Mesothelial cell of epicardium (in vitro differentiated cells): ENCODE data around the gene MYH13. TPM values are rescaled to one million over a fixed set of nuclear protein-coding genes. Genes with fewer than 3 reads are reported as not detected.

ENCODE experiments used
- DNase-seq, 2 experiments: peaks; one replicate each; pipeline ENCODE4 v3.0.0; 2021; ENCODE audit warnings: low spot score in 2 of 2; ENCODE audit not compliant: unreplicated experiment in 2 of 2
- H3K27ac Mint-ChIP-seq: 2 replicates; pipeline ENCODE4 v1.8.0; 2021; ENCODE audit warnings: mixed read lengths
- H3K27me3 Mint-ChIP-seq: 2 replicates; pipeline ENCODE4 v1.8.0; 2021; ENCODE audit warnings: low read depth, mixed read lengths
- H3K36me3 Mint-ChIP-seq: 2 replicates; pipeline ENCODE4 v1.8.0; 2021; ENCODE audit warnings: mixed read lengths
- H3K4me1 Mint-ChIP-seq: 2 replicates; pipeline ENCODE4 v1.8.0; 2021; ENCODE audit warnings: mixed read lengths
- H3K4me3 Mint-ChIP-seq: 2 replicates; pipeline ENCODE4 v1.8.0; 2021; ENCODE audit warnings: mild to moderate bottlenecking, moderate library complexity, mixed read lengths
- H3K9me3 Mint-ChIP-seq: 2 replicates; pipeline ENCODE4 v1.8.0; 2021; ENCODE audit warnings: mixed read lengths
- CTCF ChIP-seq: fragments of 200-600 bp; sonication (generic); IDR thresholded peaks from one replicate; pipeline ENCODE4 v1.5.0; 2021; ENCODE audit warnings: antibody characterized with exemption; ENCODE audit not compliant: unreplicated experiment
- total RNA-seq: library from RNA; stranded (reverse); gene quantifications from 3 replicates; pipeline ENCODE4 v1.2.1, GENCODE V29; 2021

MYH13 gene
- total RNA-seq, 1 donor from 2014 or later: 0.04 TPM

GRCh38 chr17:10286324-10286723 lies 86.5 kb downstream of the MYH13 start:
- no peak for DNase-seq
- peaks cover 4% of the 10 kb centered on the region for H3K4me1 Mint-ChIP-seq
- H3K9me3 Mint-ChIP-seq: peaks cover 4% of the 10 kb centered on the region
- H3K27me3 Mint-ChIP-seq: peaks cover 31% of the 10 kb centered on the region
- H3K4me3 Mint-ChIP-seq: no peak overlapping the region
- H3K27ac Mint-ChIP-seq: no peak overlapping the region
- no peak for TF ChIP-seq CTCF
- peaks cover 2% of the 10 kb centered on the region for H3K36me3 Mint-ChIP-seq

GRCh38 chr17:10285896-10286295 lies 86.9 kb downstream of the MYH13 start:
- peak overlapping the region; percentile 50 for H3K27ac Mint-ChIP-seq
- H3K27me3 Mint-ChIP-seq: peaks cover 31% of the 10 kb centered on the region
- peaks cover 4% of the 10 kb centered on the region for H3K9me3 Mint-ChIP-seq
- H3K36me3 Mint-ChIP-seq: peaks cover 2% of the 10 kb centered on the region
- no peak for DNase-seq
- TF ChIP-seq CTCF: no peak
- H3K4me3 Mint-ChIP-seq: no peak overlapping the region
- peaks cover 4% of the 10 kb centered on the region for H3K4me1 Mint-ChIP-seq

- Mint-ChIP-seq H3K9me3 (peaks cover 4% of the 10 kb centered on the region), H3K36me3 (peaks cover 2% of the 10 kb centered on the region), H3K4me1 (no peaks in the 10 kb centered on the region), H3K27me3 (peaks cover 7% of the 10 kb centered on the region), H3K27ac (no peak overlapping the region), H3K4me3 (no peak overlapping the region)
- no peak for TF ChIP-seq CTCF
- DNase-seq: no peak
Observed at GRCh38 chr17:10280068-10280467, 92.7 kb downstream of the MYH13 start.

GRCh38 chr17:10278218-10278617 lies 94.6 kb downstream of the MYH13 start:
- H3K4me3 Mint-ChIP-seq: no peak overlapping the region
- H3K27me3 Mint-ChIP-seq: peaks cover 7% of the 10 kb centered on the region
- H3K4me1 Mint-ChIP-seq: no peaks in the 10 kb centered on the region
- no peak for DNase-seq
- TF ChIP-seq CTCF: no peak
- H3K36me3 Mint-ChIP-seq: peaks cover 2% of the 10 kb centered on the region
- H3K9me3 Mint-ChIP-seq: peaks cover 4% of the 10 kb centered on the region
- H3K27ac Mint-ChIP-seq: no peak overlapping the region

GRCh38 chr17:10276436-10276835 lies 96.4 kb downstream of the MYH13 start:
- TF ChIP-seq CTCF: no peak
- H3K27ac Mint-ChIP-seq: no peak overlapping the region
- no peaks in the 10 kb centered on the region for H3K4me1 Mint-ChIP-seq

GRCh38 chr17:10275418-10275817 lies 97.4 kb downstream of the MYH13 start:
- peaks cover 11% of the 10 kb centered on the region for H3K27me3 Mint-ChIP-seq
- H3K27ac Mint-ChIP-seq: no peak overlapping the region
- no peaks in the 10 kb centered on the region for H3K36me3 Mint-ChIP-seq
- no peak for TF ChIP-seq CTCF
- no peak for DNase-seq
- H3K4me3 Mint-ChIP-seq: no peak overlapping the region
- no peaks in the 10 kb centered on the region for H3K4me1 Mint-ChIP-seq
- no peaks in the 10 kb centered on the region for H3K9me3 Mint-ChIP-seq

More at GRCh38 chr17:10276436-10276835, 96.4 kb downstream of the MYH13 start:
- Mint-ChIP-seq H3K27me3 (peaks cover 9% of the 10 kb centered on the region), H3K9me3 (no peaks in the 10 kb centered on the region), H3K36me3 (no peaks in the 10 kb centered on the region), H3K4me3 (no peak overlapping the region)
- DNase-seq: no peak
